Measurements from ENCODE around the gene TYSND1. TPM values are rescaled to one million over a fixed set of nuclear protein-coding genes. Genes with fewer than 3 reads are reported as not detected.
"Not testable (repeated sequence)": the region's sequence is repeated elsewhere in the genome, so short reads cannot be mapped to it uniquely, and the experiment has no call there.

Gene TYSND1
- total RNA-seq, 2 experiments from 2014 or later = 12.5 to 13.0 TPM

DNA sequence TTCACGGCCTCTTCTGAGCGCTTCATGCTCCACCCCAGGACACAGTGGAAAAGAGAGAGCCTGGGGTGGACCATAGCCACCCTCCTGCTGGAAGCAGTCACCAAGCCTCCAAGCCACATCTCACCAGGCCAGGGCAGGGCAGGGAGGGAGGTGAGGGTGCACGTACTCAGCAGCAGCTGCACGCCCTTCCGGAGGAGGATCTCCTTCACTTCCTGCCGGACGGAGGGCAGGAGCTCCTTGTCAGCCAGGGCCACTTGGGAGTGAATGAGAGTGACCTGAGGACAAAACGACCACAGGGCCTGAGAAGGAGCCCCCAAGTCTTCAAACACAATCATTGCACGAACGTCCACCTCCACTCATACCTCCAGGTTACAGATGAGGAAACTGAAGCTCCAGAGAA, 28.9 kb downstream of the TYSND1 start:
- no peak overlapping the region for H3K4me3 Mint-ChIP-seq
- CTCF ChIA-PET = interaction anchor here (0.7 to 6.6 kb wide), 9 partner anchors 10 to 247 kb away, joined by 3 to 69 read pairs (median 12); partner anchors contain the start of gene TYSND1
- H3K9me3 Mint-ChIP-seq = no peaks in the 10 kb centered on the region
- peaks cover 6% of the 10 kb centered on the region for H3K4me1 Mint-ChIP-seq (ENCODE audit: low read depth)
- intact Hi-C loops (cut with micrococcal nuclease) = no loop called here
- no peak for DNase-seq
- H3K27me3 Mint-ChIP-seq (ENCODE audit: low read depth) = no peaks in the 10 kb centered on the region
- H3K27ac Mint-ChIP-seq = no peak overlapping the region
- H3K36me3 Mint-ChIP-seq (ENCODE audit: low read depth) = peaks cover 3% of the 10 kb centered on the region

- Mint-ChIP-seq H3K9me3 (no peaks in the 10 kb centered on the region), H3K36me3 (ENCODE audit: low read depth) (peaks cover 6% of the 10 kb centered on the region), H3K4me3 (no peak overlapping the region), H3K27me3 (ENCODE audit: low read depth) (no peaks in the 10 kb centered on the region), H3K27ac (no peak overlapping the region), H3K4me1 (ENCODE audit: low read depth) (peaks cover 6% of the 10 kb centered on the region)
- intact Hi-C loops (cut with micrococcal nuclease) = loop anchor here (1.0 kb wide), 1 partner anchor 30 kb away; the partner anchor contains the start of gene TYSND1
- peak; percentile 70 for DNase-seq
- CTCF ChIA-PET = interaction anchor here (0.6 to 6.6 kb wide), 41 partner anchors 9 to 330 kb away, joined by 3 to 69 read pairs (median 4); partner anchors contain the start of genes SAR1A and TYSND1
Observed at GRCh38 chr10:70115948-70116682, 30.4 kb downstream of the TYSND1 start.

DNA sequence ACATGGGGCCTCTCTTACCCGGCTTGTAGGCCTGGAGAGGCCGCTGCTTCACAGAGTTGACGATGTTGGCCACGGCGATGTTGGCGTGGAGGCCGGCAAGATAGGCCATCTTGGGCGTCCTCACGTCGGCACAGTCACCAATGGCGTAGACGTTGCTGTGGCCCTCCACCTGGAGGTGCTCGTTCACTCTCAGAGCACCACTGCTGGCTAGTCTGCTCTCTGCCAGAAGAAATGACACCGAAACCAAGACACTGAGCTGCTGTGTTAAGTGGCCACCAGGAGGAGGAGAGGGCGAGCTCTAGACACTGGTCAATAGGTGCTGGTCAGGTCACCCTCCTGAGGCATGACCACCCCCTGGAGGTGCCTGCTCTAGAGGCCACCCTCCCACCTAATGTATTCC, 31.6 kb downstream of the TYSND1 start:
- Mint-ChIP-seq H3K27ac (no peak overlapping the region), H3K4me1 (ENCODE audit: low read depth) (peaks cover 6% of the 10 kb centered on the region), H3K9me3 (no peaks in the 10 kb centered on the region), H3K36me3 (ENCODE audit: low read depth) (peaks cover 6% of the 10 kb centered on the region), H3K27me3 (ENCODE audit: low read depth) (no peaks in the 10 kb centered on the region), H3K4me3 (no peak overlapping the region)
- intact Hi-C loops (cut with micrococcal nuclease) = no loop called here
- DNase-seq = no peak
- CTCF ChIA-PET = interaction anchor here (0.7 to 6.6 kb wide), 13 partner anchors 10 to 288 kb away, joined by 3 to 69 read pairs (median 12); partner anchors contain the start of gene TYSND1

DNA sequence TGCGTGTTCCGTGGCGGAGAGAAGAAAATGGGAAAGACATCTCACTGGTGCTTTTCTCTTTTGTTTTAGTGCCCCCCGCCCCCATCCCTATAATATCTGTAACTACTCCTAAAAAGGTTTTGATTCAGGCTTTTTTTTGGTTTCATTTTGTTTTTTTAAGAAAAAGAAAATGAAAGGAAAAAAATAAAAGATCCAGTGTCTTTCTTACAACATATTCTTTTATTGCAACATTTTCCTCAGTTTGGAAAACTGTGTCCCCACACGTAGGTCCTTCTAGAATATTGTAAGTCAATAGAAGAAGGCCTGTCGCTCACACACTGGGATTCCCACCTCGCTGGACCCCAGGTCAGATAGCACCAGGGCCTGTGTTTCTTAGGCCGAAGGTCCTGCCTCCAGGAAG, 34.4 kb downstream of the TYSND1 start:
- no peaks in the 10 kb centered on the region for H3K27me3 Mint-ChIP-seq (ENCODE audit: low read depth)
- CTCF ChIA-PET = no interaction called here
- H3K27ac Mint-ChIP-seq = peak overlapping the region; percentile 13
- peaks cover 6% of the 10 kb centered on the region for H3K4me1 Mint-ChIP-seq (ENCODE audit: low read depth)
- intact Hi-C loops (cut with micrococcal nuclease) = no loop called here
- H3K9me3 Mint-ChIP-seq = no peaks in the 10 kb centered on the region
- H3K36me3 Mint-ChIP-seq (ENCODE audit: low read depth) = peaks cover 6% of the 10 kb centered on the region
- H3K4me3 Mint-ChIP-seq = no peak overlapping the region
- no peak for DNase-seq

DNA sequence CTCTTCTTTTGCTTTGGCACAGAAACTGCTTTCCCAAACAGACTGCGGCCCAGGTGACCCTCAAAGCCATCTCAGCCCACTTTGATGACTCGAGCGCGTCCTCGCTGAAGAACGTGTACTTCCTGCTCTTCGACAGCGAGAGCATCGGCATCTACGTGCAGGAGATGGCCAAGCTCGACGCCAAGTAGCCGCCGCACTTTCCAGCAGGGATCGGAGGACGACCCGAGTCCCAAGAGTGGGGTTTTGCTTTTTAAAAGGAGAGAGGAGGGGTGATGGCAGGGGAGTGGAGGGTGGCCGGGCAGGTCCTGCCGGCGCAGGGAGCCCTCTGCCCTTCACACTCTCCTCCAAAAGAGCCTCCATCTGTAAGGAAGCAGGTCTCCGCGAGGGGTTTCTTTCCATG, 35.0 kb downstream of the TYSND1 start:
- Mint-ChIP-seq H3K36me3 (ENCODE audit: low read depth) (peaks cover 6% of the 10 kb centered on the region), H3K4me3 (no peak overlapping the region), H3K27ac (no peak overlapping the region), H3K9me3 (no peaks in the 10 kb centered on the region), H3K27me3 (ENCODE audit: low read depth) (no peaks in the 10 kb centered on the region), H3K4me1 (ENCODE audit: low read depth) (peaks cover 5% of the 10 kb centered on the region)
- CTCF ChIA-PET = no interaction called here
- intact Hi-C loops (cut with micrococcal nuclease) = no loop called here
- no peak for DNase-seq

- no peaks in the 10 kb centered on the region for H3K27me3 Mint-ChIP-seq (ENCODE audit: low read depth)
- no peaks in the 10 kb centered on the region for H3K9me3 Mint-ChIP-seq
- no peak overlapping the region for H3K4me3 Mint-ChIP-seq
- CTCF ChIA-PET = interaction anchor here (0.6 to 0.9 kb wide), 2 partner anchors 21 kb away, joined by 3 read pairs; no protein-coding TSS in a partner anchor
- intact Hi-C loops (cut with micrococcal nuclease) = no loop called here
- H3K4me1 Mint-ChIP-seq (ENCODE audit: low read depth) = no peaks in the 10 kb centered on the region
- H3K27ac Mint-ChIP-seq = no peak overlapping the region
- H3K36me3 Mint-ChIP-seq (ENCODE audit: low read depth) = peaks cover 6% of the 10 kb centered on the region
- no peak for DNase-seq
Observed at GRCh38 chr10:70109064-70109729, 37.3 kb downstream of the TYSND1 start.

DNA sequence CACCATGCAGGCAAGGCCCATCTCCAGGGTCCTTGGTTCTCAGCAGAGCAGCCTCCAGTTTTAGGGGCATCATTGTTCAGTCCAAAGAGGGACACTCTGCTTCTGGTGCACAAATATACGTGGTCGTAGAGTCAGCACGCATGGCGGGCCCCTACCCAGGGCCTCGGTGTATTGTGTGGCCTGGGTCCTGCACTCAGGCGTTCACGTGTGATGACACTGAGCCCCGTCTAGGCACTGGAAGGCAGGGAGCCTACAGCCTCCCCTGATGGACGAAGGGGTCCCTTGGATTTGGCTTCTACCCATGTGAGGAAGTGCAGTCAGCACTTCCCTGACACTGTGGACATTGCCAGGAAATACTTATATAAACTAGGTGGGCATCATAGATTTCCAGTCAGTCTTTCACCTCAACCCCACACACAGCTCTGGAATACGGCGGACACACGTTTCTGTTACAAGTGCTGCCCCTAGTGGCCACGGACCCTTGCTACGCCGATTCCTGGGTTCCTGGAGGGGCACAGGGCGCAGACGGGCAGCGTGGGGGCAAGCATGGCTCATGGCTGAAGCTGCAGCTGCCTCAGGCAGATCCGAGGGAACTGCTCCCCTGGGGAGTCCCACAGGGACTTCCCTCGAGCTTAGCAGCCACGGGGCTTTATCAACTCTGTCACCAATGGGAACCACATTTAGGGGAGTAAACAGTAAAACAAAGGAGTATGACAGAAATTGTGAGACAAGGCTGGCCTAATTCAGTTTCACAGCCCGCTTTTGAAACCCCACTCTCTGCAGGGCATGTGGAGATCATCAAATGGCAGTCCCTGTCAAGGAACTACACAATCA, 39.3 kb downstream of the TYSND1 start:
- no peak overlapping the region for H3K27ac Mint-ChIP-seq
- no peaks in the 10 kb centered on the region for H3K9me3 Mint-ChIP-seq
- CTCF ChIA-PET = interaction anchor here (0.8 to 2.4 kb wide), 3 partner anchors 10 to 39 kb away, joined by 3 to 12 read pairs (median 9); partner anchors contain the start of gene TYSND1
- no peaks in the 10 kb centered on the region for H3K4me1 Mint-ChIP-seq (ENCODE audit: low read depth)
- H3K36me3 Mint-ChIP-seq (ENCODE audit: low read depth) = peaks cover 2% of the 10 kb centered on the region
- intact Hi-C loops (cut with micrococcal nuclease) = no loop called here
- no peak for DNase-seq
- H3K27me3 Mint-ChIP-seq (ENCODE audit: low read depth) = no peaks in the 10 kb centered on the region
- H3K4me3 Mint-ChIP-seq = no peak overlapping the region

GRCh38 chr10:70101668-70102067, 44.8 kb downstream of the TYSND1 start:
- Mint-ChIP-seq H3K27ac (no peak overlapping the region), H3K9me3 (no peaks in the 10 kb centered on the region), H3K27me3 (ENCODE audit: low read depth) (no peaks in the 10 kb centered on the region), H3K4me3 (no peak overlapping the region), H3K36me3 (ENCODE audit: low read depth) (peaks cover 9% of the 10 kb centered on the region), H3K4me1 (ENCODE audit: low read depth) (no peaks in the 10 kb centered on the region)
- no peak for DNase-seq
- CTCF ChIA-PET = interaction anchor here (1.1 to 4.9 kb wide), 2 partner anchors 14 to 45 kb away, joined by 3 to 23 read pairs; partner anchors contain the start of gene TYSND1
- intact Hi-C loops (cut with micrococcal nuclease) = no loop called here

- H3K36me3 Mint-ChIP-seq (ENCODE audit: low read depth); H3K27me3 Mint-ChIP-seq (ENCODE audit: low read depth); intact Hi-C loops (cut with micrococcal nuclease); H3K9me3 Mint-ChIP-seq; DNase-seq; H3K4me3 Mint-ChIP-seq; H3K27ac Mint-ChIP-seq; H3K4me1 Mint-ChIP-seq (ENCODE audit: low read depth): not testable (repeated sequence)
- CTCF ChIA-PET = interaction anchor here (1.1 to 4.9 kb wide), 2 partner anchors 15 to 46 kb away, joined by 3 to 23 read pairs; partner anchors contain the start of gene TYSND1
Observed at GRCh38 chr10:70101068-70101562, 45.4 kb downstream of the TYSND1 start.

DNA sequence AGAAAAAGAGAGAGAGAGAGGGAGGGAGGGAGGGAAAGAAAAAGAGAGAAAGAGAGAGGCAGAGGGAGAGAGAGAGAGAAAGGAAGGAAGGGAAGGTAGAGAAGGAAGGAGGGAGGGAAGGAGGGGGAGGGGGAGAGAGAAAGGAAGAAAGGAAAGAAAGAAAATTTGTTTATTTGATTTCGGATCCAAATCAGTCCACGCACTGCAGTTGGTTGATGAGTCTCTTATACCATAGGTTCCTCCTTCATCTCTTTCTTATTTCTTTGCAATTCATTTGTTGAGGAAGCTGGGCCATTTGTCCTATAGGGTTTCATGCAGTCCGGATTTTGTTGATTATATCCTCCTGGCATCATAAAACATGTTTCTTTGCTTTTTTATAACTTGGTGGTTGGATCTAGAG, 48.2 kb downstream of the TYSND1 start:
- no peak for DNase-seq
- Mint-ChIP-seq H3K4me3 (no peak overlapping the region), H3K9me3 (no peaks in the 10 kb centered on the region), H3K27ac (no peak overlapping the region), H3K36me3 (ENCODE audit: low read depth) (peaks cover 12% of the 10 kb centered on the region), H3K27me3 (ENCODE audit: low read depth) (no peaks in the 10 kb centered on the region), H3K4me1 (ENCODE audit: low read depth) (peaks cover 19% of the 10 kb centered on the region)
- CTCF ChIA-PET = interaction anchor here (2.8 to 4.9 kb wide), 2 partner anchors 18 to 48 kb away, joined by 8 to 23 read pairs; partner anchors contain the start of gene TYSND1
- intact Hi-C loops (cut with micrococcal nuclease) = no loop called here

DNA sequence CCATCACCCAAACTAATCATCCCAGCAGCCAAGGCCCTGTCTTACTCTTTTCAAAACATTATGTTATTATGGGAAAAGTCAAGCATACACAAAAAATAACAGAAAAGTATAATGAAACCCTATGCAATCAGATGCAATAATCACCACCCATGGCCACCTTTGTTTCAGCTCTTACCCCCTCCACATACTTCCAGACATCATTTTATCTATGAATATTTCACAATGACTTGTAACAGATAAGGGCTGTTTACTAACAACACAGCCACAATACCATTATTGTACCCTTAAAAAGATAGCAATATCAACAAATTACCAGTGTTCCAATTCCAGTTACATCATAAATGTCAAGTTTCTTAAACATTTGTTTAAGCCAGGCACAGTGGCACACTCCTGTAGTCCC, 49.0 kb downstream of the TYSND1 start:
- DNase-seq = no peak
- CTCF ChIA-PET = interaction anchor here (2.8 to 4.9 kb wide), 2 partner anchors 19 to 49 kb away, joined by 8 to 23 read pairs; partner anchors contain the start of gene TYSND1
- Mint-ChIP-seq H3K4me1 (ENCODE audit: low read depth) (peaks cover 23% of the 10 kb centered on the region), H3K4me3 (no peak overlapping the region), H3K36me3 (ENCODE audit: low read depth) (peaks cover 12% of the 10 kb centered on the region), H3K27ac (no peak overlapping the region), H3K27me3 (ENCODE audit: low read depth) (no peaks in the 10 kb centered on the region), H3K9me3 (no peaks in the 10 kb centered on the region)
- intact Hi-C loops (cut with micrococcal nuclease) = no loop called here

Data from activated naive CD4-positive, alpha-beta T cell treated with anti-CD3 and anti-CD28 coated beads for 36 hours (primary cell).